Duodenal mucosa (tissue), 2 donors: ENCODE results near the gene ZNF521.

ENCODE experiments used
- H3K27ac ChIP-seq: one replicate; pipeline ENCODE4 v1.7.0; 2013; ENCODE audit warnings: low read depth, low read length
- H3K27me3 ChIP-seq, 2 donors: one replicate each; pipeline ENCODE4 v1.7.0; 2013; ENCODE audit warnings: low read length in 2 of 2, control low read depth in 1 of 2; ENCODE audit not compliant: insufficient read depth in 2 of 2, control insufficient read depth in 1 of 2
- H3K36me3 ChIP-seq, 2 donors: one replicate each; pipeline ENCODE4 v1.7.0; 2013; ENCODE audit warnings: low read length in 2 of 2, control low read depth in 1 of 2; ENCODE audit not compliant: insufficient read depth in 2 of 2, control insufficient read depth in 1 of 2
- H3K4me1 ChIP-seq, 2 donors: one replicate each; pipeline ENCODE4 v1.7.0; 2013; ENCODE audit warnings: low read length in 2 of 2, control low read depth in 1 of 2; ENCODE audit not compliant: insufficient read depth in 2 of 2, control insufficient read depth in 1 of 2
- H3K4me3 ChIP-seq, 2 donors: one replicate each; pipeline ENCODE4 v1.7.0; 2013; ENCODE audit warnings: low read length in 2 of 2, low read depth in 1 of 2
- H3K9ac ChIP-seq, 2 donors: one replicate each; pipeline ENCODE4 v1.7.0; 2013; ENCODE audit warnings: low read length in 2 of 2, low read depth in 1 of 2
- H3K9me3 ChIP-seq, 2 donors: one replicate each; pipeline ENCODE4 v1.7.0; 2013; ENCODE audit warnings: low read length in 2 of 2, control low read depth in 1 of 2; ENCODE audit not compliant: control insufficient read depth in 1 of 2

ZNF521 gene

DNA sequence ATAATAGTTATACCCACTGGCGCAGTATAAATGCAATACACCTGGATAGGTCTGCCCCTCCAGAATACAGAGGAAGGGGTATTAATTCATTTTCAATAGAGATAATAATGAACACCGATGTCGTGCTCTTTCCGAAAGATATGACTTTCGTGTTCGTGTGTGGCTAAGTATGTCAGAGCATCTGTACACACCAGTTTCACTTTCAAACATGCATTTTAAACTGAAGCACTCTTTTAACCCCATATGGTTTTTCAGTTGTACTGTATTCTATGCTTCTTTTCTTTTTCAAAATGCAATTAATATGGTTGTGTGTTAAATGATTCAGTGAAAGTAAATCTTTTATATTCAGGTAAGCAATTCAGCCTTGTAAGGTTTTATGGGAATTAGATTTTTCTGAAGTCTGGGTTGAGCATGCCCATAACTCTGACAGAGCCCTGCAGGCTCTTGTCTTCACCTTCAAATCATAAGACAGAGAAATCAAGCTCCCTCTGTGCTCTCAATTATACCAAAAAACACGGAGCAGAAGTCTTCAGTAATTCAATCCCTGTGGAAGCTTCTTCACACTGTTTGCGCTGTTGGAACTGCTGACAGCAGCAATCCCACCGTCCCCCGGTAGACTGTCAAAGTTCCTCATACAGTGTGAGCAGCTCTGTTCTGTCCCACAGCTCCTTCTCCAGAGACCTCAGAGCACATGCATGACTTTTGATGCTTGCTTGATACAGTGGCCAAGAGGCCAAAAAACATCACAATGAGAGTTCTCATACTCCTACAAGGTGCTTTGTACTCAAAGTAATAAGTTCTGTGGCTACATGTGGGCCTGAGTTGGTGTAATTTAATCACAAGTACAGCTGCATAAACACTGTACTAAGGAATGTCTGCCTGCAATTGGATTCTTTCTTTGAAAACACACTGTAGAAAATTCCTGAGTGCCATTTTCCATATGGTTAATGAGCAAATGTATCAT is 186.8 kb downstream of the ZNF521 start:
- H3K9me3 ChIP-seq: no peaks in the 10 kb centered on the region
- H3K36me3 ChIP-seq: no peaks in the 10 kb centered on the region
- peak overlapping the region; percentile 41 to 56 for H3K4me3 ChIP-seq
- H3K27ac ChIP-seq: no peak overlapping the region
- no peak overlapping the region for H3K9ac ChIP-seq
- no peaks in the 10 kb centered on the region for H3K27me3 ChIP-seq
- H3K4me1 ChIP-seq: peaks cover 0 to 5% of the 10 kb centered on the region in 2 donors

DNA sequence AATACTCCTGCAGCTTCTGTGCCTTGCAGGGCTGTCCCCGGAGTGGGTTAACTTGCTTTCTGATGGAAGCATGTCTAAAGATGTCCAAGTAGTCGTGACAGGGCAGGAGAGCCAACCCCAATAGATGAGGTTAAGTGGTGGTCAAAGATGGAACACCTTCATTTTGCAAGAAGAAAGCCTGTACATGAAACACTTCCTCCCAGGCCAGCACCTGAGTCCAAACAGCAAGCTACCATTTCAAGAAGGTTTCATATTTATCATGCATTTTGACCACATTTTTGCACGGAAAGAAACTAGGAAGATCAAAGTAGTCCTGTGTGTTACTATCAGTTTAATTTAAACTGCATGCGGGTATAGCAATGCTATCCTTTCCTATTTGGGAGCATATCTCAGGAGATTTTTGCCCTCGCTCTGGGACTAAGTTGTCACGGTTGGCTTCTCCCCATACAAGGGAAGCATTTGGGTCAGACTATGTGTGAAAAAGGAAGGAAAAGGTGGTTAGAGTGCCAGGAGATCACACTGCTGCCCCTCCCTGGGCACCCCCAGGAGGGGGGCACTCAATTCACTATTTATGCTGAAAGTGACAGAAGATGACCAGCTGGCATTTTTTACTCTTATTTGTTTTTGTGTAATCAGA is 187.6 kb downstream of the ZNF521 start:
- Histone ChIP-seq H3K4me1 (peaks cover 0 to 5% of the 10 kb centered on the region in 2 donors), H3K9ac (no peak overlapping the region), H3K9me3 (no peaks in the 10 kb centered on the region), H3K27ac (no peak overlapping the region), H3K36me3 (no peaks in the 10 kb centered on the region), H3K4me3 (peak overlapping the region; percentile 41 to 56), H3K27me3 (no peaks in the 10 kb centered on the region)

DNA sequence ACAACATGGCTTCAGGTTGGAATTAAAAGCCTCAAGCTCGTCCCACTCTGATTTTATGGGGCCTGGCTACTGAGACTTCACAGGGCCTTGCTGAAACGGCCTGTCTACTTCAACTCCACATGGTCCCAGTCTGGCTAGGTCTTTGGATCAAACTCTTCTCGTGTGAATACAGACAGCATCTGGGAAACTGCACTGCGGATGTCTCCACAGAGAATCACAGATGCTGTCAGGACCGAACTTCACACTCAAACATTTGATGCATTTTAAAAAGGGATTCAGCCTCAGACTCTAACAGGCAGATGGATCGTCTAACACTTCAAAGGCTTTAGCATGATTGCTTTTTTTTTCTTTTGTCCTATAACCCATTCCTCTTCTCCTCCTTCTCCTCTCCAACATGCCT is 198.5 kb downstream of the ZNF521 start:
- Histone ChIP-seq H3K27me3 (no peaks in the 10 kb centered on the region), H3K4me3 (no peak overlapping the region), H3K36me3 (no peaks in the 10 kb centered on the region), H3K9me3 (no peaks in the 10 kb centered on the region), H3K27ac (no peak overlapping the region), H3K9ac (no peak overlapping the region), H3K4me1 (no peaks in the 10 kb centered on the region)

DNA sequence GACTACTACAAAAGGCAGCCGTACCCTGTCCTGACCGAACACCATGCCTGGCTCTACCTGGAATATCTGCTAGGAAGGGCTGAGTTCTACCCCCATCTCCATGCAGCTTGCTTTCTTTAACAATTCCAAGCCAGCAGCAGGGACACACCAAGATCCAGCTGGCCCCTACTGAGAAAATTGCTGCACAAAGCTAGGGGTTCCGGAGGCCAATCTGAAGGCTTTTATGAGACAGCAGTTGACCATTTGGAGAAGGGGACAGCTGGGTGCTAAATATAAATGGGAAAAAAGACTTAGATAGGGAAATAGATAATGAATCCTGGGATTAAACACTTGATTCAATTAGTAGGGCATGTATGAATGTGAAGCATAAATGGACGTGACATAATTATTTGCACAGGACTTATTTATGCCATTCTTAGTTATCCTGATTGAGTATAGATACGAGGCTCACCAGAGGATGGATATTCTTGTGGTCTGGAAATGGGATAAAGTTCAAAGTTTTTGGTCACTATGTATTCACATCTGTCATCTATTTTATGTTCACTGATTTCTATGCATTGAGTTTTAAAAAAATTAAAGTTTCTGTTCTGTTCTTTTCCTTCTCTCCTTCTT is 204.0 kb downstream of the ZNF521 start:
- H3K9me3 ChIP-seq: no peaks in the 10 kb centered on the region
- no peaks in the 10 kb centered on the region for H3K36me3 ChIP-seq
- no peak overlapping the region for H3K9ac ChIP-seq
- H3K4me3 ChIP-seq: no peak overlapping the region
- no peak overlapping the region for H3K27ac ChIP-seq
- no peaks in the 10 kb centered on the region for H3K4me1 ChIP-seq
- H3K27me3 ChIP-seq: no peaks in the 10 kb centered on the region

DNA sequence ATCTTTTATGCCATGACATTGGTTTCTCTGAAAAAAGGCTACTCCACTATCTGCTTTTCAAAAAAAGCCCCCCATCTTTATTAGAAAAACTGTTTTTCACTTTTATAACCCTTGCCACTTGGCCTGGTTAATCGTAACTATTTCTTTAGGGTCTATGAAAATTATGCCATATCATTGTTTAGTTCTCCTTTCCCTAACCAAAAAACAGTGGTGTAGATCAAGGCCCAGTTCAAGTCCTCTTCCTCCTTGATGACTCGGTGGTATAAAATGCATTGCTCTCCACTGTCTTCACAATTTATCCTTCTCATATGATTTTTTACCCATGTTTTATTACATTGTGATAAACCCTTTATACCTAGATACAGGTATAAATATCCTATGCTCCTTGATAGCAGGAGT is 205.5 kb downstream of the ZNF521 start:
- Histone ChIP-seq H3K9ac (no peak overlapping the region), H3K9me3 (no peaks in the 10 kb centered on the region), H3K36me3 (no peaks in the 10 kb centered on the region), H3K4me3 (no peak overlapping the region), H3K27ac (no peak overlapping the region), H3K27me3 (no peaks in the 10 kb centered on the region), H3K4me1 (no peaks in the 10 kb centered on the region)

DNA sequence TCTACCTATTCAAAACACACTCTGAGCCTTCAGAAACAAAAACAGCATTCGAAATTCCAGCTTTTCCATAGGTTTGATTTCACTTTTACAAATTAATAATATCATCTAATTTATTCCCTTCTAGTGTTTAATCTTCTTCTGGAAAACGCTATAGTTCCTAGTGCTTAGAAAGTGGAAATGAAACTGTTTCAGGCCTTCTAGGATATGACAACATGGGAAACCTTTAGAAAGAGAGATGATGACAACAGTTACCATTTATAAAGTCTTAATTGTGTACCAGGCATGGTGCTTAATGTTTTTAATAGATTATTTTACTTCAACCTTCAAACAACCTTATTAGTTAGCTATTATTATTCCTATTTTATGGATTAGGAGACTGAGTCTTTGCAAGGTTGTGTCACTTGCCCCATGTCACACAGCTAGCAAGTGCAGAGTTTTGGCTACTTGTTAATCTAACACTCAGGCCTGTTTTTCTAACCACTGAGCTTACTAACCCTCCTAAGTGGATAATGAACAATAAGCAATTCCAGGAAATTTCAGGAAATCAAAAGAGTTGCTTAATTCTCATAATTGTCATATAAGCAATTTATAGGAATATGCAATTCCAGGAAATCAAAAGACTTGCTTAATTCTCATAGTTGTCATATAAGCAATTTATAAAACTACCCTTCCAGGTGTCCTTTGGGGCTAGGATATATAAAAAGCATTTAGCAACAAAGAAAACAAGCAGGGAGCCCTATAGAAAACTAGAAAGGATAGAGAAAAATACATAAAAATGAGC is 206.0 kb downstream of the ZNF521 start:
- H3K36me3 ChIP-seq: no peaks in the 10 kb centered on the region
- H3K27ac ChIP-seq: no peak overlapping the region
- no peak overlapping the region for H3K4me3 ChIP-seq
- H3K4me1 ChIP-seq: no peaks in the 10 kb centered on the region
- H3K9me3 ChIP-seq: no peaks in the 10 kb centered on the region
- H3K9ac ChIP-seq: no peak overlapping the region
- no peaks in the 10 kb centered on the region for H3K27me3 ChIP-seq

DNA sequence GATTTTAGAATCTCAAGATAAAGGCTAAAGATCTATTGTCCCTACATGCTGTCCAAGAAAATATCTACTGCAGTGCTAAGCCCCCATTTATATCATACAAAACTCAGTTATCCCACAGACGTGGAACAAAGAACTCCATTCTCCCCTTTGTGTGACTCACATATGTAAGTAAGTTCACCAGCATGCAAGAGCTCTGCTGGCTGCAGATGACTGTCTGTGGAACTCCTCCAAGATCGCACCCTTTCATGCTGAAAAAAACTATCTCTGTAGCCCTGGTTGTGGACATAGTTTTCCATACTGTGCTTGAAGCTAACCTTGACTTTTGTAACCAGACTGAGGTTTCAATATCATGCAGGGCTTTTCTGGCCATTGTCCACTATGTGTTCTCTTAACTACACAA is 207.1 kb downstream of the ZNF521 start:
- Histone ChIP-seq H3K36me3 (no peaks in the 10 kb centered on the region), H3K27me3 (no peaks in the 10 kb centered on the region), H3K4me1 (peaks cover 0 to 3% of the 10 kb centered on the region in 2 donors), H3K4me3 (no peak overlapping the region), H3K9ac (no peak overlapping the region), H3K9me3 (no peaks in the 10 kb centered on the region), H3K27ac (no peak overlapping the region)

DNA sequence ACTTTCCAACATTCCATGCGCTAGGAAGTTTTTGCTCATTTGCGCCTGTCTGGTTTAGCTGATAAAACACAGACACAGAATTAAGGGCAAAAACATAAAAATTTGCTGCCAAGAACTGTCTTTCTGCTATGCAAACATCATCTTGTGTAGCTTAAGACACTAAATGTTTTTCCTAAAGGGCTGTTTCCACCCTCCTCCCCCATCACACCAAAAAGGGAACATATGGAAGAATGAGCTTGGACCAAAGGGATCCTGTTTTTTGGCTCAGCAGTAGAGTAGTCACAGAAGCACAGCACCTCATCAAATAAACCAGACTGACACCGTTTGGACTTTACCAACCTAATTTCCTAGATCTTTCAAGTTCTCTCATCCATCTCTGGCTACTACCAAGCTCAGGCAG is 210.1 kb downstream of the ZNF521 start:
- no peak overlapping the region for H3K27ac ChIP-seq
- H3K4me3 ChIP-seq: no peak overlapping the region
- no peaks in the 10 kb centered on the region for H3K36me3 ChIP-seq
- no peak overlapping the region for H3K9ac ChIP-seq
- no peaks in the 10 kb centered on the region for H3K27me3 ChIP-seq
- peaks cover 0 to 7% of the 10 kb centered on the region in 2 donors for H3K4me1 ChIP-seq
- H3K9me3 ChIP-seq: no peaks in the 10 kb centered on the region

DNA sequence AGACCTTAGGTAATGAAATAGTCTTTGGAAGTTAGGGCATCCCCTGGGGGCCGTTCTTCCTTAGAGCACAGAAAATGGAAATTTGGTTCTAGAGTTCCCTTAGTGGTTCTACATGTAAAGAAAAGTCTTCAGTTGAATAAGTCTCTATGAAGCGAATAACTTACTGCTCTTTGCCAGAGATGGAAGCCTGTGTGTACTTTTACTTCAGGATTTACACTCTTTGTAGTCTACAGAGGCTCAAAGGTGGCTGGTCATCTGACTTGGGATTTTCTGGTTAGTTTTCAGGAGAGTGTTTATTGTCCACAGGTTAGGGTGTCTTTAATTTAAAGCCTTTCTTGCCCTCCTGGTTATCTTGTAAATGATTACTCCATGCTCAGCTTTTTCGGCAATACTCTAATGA is 210.6 kb downstream of the ZNF521 start:
- Histone ChIP-seq H3K27me3 (no peaks in the 10 kb centered on the region), H3K9me3 (no peaks in the 10 kb centered on the region), H3K27ac (no peak overlapping the region), H3K9ac (no peak overlapping the region), H3K4me1 (peaks cover 0 to 7% of the 10 kb centered on the region in 2 donors), H3K36me3 (no peaks in the 10 kb centered on the region), H3K4me3 (no peak overlapping the region)
